ENCODE measurements around the gene MLX. TPM values are rescaled to one million over a fixed set of nuclear protein-coding genes. Genes with fewer than 3 reads are reported as not detected.

MLX gene, protein sequence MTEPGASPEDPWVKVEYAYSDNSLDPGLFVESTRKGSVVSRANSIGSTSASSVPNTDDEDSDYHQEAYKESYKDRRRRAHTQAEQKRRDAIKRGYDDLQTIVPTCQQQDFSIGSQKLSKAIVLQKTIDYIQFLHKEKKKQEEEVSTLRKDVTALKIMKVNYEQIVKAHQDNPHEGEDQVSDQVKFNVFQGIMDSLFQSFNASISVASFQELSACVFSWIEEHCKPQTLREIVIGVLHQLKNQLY
- 10 to 100 TPM; 37.8 to 43.2 (median 39.3) TPM for total RNA-seq

DNA sequence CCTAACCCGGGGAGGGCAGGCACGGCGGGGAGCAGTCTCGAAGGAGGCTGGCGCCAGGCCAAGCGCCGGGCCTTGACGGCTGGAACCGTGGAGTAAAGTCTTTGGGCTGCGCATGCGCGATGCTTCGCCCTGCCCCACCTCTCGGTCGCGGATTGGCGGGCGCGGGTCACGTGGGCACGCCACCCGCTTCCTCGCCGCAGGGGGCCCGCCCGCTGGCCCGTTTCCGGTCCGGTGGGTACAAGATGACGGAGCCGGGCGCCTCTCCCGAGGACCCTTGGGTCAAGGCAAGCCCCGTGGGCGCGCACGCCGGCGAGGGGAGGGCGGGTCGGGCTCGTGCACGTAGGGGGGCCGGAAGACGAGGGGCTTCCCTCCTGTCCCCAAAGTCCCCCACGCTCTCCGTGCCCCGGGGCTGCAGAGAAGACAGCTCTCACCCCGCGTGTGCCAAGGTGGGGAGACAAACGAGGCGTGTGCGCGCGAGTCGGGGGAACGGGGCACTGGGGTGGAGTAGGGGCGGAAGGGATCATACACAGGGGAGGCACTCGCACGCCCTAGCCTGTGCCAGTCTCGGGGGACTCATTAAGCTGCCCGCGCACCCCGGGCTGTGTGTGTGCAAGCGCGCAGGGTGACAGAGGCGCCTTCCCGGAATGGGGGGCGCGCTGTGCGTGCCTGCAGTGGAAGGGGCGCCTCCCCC, at the start of gene MLX:
Gene MLX, plus strand, starts transcription at position 218 of the 691 bp plus-strand sequence. Its CDS starts 25 bp downstream, at position 243.
- TF ChIP-seq, protein P1, sequence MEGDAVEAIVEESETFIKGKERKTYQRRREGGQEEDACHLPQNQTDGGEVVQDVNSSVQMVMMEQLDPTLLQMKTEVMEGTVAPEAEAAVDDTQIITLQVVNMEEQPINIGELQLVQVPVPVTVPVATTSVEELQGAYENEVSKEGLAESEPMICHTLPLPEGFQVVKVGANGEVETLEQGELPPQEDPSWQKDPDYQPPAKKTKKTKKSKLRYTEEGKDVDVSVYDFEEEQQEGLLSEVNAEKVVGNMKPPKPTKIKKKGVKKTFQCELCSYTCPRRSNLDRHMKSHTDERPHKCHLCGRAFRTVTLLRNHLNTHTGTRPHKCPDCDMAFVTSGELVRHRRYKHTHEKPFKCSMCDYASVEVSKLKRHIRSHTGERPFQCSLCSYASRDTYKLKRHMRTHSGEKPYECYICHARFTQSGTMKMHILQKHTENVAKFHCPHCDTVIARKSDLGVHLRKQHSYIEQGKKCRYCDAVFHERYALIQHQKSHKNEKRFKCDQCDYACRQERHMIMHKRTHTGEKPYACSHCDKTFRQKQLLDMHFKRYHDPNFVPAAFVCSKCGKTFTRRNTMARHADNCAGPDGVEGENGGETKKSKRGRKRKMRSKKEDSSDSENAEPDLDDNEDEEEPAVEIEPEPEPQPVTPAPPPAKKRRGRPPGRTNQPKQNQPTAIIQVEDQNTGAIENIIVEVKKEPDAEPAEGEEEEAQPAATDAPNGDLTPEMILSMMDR (IDR thresholded peaks at IDR 0.05) = no peak
- no peak for TF ChIP-seq POLR2A (IDR thresholded peaks at IDR 0.05)
- peak; percentile 92 to 99 for DNase-seq (ENCODE audit: low spot score in 2 of 2)
- peak within 1 kb of the TSS; percentile 88 for H3K4me3 ChIP-seq (ENCODE audit: low read depth, poor library complexity, severe bottlenecking)
- intact Hi-C loops (cut with DNase I; ENCODE audit: low total_unique reads) = no loop called here
- 0% methylated on average over 30 to 39 of the region's 72 CpGs for WGBS, 2 donors

- intact Hi-C loops (cut with DNase I; ENCODE audit: low total_unique reads) = loop anchor here (5.0 to 10.0 kb wide), 2 partner anchors 53 to 195 kb away; no protein-coding TSS in a partner anchor
- DNase-seq (ENCODE audit: low spot score in 2 of 2) = peak; percentile 88 to 98
- WGBS, 2 donors = 3 to 4% methylated on average over 9 of the region's 9 CpGs
- no peak for TF ChIP-seq POLR2A (IDR thresholded peaks at IDR 0.05)
- TF ChIP-seq, protein P1 (IDR thresholded peaks at IDR 0.05) = peak in 1 of 3 donors; percentile 95
- no peak overlapping the region for H3K4me3 ChIP-seq (ENCODE audit: low read depth, poor library complexity, severe bottlenecking)
These were observed 49.4 kb upstream of the MLX start for GRCh38 chr17:42517516-42517915.

- H3K4me3 ChIP-seq (ENCODE audit: low read depth, poor library complexity, severe bottlenecking) = no peak overlapping the region
- intact Hi-C loops (cut with DNase I; ENCODE audit: low total_unique reads) = loop anchor here (5.0 to 10.0 kb wide), 2 partner anchors 53 to 196 kb away; no protein-coding TSS in a partner anchor
- 12 to 15% methylated on average over 9 of the region's 9 CpGs for WGBS, 2 donors
- TF ChIP-seq, protein P1 (IDR thresholded peaks at IDR 0.05) = no peak
- no peak for TF ChIP-seq POLR2A (IDR thresholded peaks at IDR 0.05)
- DNase-seq (ENCODE audit: low spot score in 2 of 2) = peak; percentile 90 to 95
These were observed 48.7 kb upstream of the MLX start for GRCh38 chr17:42518046-42518754.

- DNase-seq (ENCODE audit: low spot score in 2 of 2) = peak in 1 of 2 donors; percentile 42
- H3K4me3 ChIP-seq (ENCODE audit: low read depth, poor library complexity, severe bottlenecking) = no peak overlapping the region
- TF ChIP-seq, protein P1 (IDR thresholded peaks at IDR 0.05) = no peak
- TF ChIP-seq POLR2A (IDR thresholded peaks at IDR 0.05) = no peak
- intact Hi-C loops (cut with DNase I; ENCODE audit: low total_unique reads) = loop anchor here (5.0 to 10.0 kb wide), 2 partner anchors 54 to 197 kb away; no protein-coding TSS in a partner anchor
- WGBS, 2 donors = 30 to 48% methylated on average over 5 to 6 of the region's 6 CpGs
These were observed 48.0 kb upstream of the MLX start for GRCh38 chr17:42518755-42519545.
